ENCODE results near the gene ABCC3.

Gene ABCC3

DNA sequence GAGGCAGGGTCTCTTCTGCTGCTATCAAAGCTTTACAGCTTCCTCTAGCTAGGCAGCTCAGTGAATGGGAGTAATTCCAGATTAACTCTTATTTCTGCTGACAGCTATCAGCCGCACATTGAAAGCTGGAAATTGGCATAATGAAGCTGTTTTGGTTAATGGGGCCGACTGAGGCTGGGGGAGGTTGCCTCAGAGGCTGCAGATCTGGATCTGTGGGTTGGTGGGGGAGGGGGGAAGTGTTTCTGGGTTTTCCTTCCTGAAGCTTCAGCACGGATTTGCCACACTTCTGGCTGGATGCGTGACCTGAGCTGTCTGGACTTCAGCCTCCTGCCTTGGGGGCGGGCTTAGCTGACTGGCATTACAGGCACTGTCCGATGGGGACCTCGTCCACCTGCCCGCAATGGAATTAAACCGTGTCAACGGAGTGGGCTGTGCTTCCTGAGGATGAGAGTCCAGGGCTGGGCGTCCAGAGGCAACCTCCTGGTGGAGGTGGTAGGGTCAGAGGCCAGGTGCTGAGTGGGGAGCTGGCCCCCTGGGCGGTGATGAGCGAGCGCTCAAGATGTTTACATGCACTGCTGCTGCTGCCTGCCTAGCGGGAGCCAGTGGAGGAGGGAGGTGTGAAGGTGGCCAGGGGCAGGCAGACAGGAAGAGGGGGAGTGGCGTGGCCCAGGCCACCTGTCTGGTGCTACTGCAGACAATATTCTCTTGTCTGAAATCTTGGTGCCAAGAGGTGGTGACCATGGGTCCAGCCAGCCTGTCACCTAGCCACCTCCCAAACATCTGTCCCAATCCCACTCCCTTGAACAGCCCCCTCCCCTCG lies 6.7 kb upstream of the ABCC3 start:
- DNase-seq (ENCODE audit: low read depth) = no peak

DNA sequence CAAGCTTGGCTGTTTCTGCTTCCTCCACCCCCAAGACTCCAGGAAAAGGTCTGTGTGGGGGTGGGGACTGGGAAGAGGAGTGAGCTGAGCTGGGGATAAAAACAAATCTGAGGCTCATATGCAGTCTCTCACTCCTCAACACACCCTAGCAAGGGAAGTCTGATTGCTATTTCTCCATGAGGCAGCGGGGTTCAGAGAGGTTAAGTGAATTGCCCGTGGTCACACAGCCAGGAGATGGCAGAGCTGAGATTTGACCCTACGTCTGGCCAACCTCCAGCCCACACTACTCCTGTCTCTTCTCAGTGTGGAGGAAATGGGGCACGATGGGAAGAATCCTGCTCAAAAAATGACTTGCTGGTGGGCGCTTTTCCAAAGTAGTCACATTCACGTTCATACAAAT lies 4.8 kb upstream of the ABCC3 start:
- no peak for DNase-seq (ENCODE audit: low read depth)

GRCh38 chr17:50630524-50631194 lies 4.0 kb upstream of the ABCC3 start:
- DNase-seq (ENCODE audit: low read depth) = peak; percentile 52

- no peak for DNase-seq (ENCODE audit: low read depth)
Observed at GRCh38 chr17:50631195-50631907, 3.3 kb upstream of the ABCC3 start.

DNA sequence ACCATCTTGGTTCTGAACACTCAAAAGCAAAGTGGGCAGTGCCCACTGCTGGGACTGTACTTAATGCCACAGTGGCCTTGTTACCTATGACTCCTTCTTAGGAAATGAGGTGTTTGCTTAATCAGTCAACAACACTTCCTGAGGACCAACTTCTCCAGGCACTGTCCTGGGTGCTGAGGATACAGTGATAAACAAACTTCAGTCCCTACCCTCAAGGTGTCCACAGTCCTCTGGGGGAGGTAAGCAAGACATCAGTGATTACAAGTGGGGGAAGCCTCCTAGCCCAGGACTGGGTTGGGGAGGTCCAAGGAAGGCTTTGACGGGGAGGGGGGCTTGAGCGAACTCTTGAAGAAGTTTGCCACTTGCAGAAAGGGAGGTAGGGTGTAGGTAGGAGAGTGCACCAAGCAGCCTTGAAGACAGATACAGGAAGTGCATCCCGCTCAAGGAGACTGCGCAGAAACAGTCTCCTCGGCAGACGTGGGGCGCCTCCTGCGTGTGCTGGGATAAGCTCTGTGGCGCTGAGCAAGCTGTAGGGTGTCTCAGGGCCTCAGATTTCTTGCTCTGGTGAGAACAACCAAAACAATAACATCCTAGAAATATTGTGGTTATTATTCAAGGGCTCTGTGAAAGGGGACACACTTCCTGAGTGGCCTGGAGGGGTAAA lies 2.6 kb upstream of the ABCC3 start:
- no peak for DNase-seq (ENCODE audit: low read depth)

GRCh38 chr17:50632637-50633036 lies 2.0 kb upstream of the ABCC3 start:
- DNase-seq (ENCODE audit: low read depth) = no peak

DNA sequence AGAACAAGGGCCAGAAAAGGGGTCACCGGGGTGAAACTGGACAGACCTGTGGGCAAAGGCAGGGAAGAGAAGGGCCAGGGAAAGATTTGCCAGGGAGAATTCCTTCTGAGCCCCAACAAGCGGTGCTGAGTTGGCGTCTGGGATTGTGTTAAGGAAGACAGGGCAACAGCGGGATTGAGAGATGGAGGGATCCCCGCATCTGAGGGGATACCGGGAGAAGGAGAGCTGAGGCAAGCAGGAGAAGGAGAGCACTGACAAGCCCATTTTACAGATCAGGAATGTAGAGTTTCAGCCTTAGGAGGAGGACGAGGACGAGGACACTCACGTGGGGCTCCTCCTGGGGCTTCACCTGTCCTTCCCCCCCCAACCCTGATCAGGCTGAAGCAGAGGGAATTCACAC lies 998 bp upstream of the ABCC3 start:
- no peak for DNase-seq (ENCODE audit: low read depth)

- DNase-seq (ENCODE audit: low read depth) = no peak
Observed at GRCh38 chr17:50634915-50635731, 442 bp downstream of the ABCC3 start.

DNA sequence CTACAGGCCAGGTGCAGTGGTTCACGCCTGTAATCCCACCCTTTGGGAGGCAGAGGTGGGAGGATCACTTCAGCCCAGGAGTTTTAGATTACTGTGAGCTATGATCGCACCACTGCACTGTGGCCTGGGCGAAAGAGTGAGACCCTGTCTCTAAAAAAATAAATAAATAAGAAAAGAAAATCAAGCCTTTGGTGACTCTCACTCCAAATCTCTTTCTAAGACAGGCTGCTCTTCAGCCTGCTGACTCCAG lies 976 bp downstream of the ABCC3 start:
- DNase-seq (ENCODE audit: low read depth) = no peak

GRCh38 chr17:50635982-50636803 lies 1.5 kb downstream of the ABCC3 start:
- no peak for DNase-seq (ENCODE audit: low read depth)

DNA sequence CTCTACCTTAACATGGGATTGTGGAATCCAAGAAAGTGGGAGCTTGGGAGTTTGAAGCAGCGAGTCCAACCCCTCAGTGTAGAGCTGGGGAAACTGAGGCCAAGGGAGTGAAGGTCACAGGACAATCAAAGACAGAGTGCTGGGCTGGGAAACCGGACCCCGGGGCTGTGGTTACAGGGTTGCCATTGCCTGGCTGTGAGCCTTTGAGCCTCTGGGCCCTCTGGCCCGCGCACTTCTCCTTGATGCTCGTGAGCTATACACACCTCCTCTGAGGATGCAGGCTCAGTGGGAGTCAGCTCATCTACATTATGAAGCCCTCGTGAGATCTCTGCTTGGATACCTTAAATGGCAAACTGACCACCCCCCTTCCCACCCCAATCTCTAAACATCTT lies 2.1 kb downstream of the ABCC3 start:
- DNase-seq (ENCODE audit: low read depth) = no peak

GRCh38 chr17:50637829-50638605 lies 3.3 kb downstream of the ABCC3 start:
- no peak for DNase-seq (ENCODE audit: low read depth)

DNA sequence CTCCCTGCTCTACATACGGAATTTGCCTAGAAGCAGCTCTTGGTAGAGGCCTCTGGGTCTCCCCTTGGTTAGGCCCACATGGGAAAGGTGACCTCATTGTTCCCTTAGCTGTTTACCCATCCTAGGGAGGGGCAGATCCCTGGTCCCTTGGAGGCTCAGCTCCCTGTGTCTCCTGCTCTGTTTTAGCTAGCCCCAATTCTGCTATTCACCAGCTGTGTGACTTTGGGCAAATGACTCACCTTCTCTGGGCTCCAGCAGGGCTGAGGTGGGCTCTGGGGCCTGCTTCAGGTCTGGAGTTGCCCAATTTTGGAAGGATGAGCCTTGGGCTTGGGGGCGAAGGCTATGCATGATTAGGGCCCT lies 3.9 kb downstream of the ABCC3 start:
- no peak for DNase-seq (ENCODE audit: low read depth)

DNA sequence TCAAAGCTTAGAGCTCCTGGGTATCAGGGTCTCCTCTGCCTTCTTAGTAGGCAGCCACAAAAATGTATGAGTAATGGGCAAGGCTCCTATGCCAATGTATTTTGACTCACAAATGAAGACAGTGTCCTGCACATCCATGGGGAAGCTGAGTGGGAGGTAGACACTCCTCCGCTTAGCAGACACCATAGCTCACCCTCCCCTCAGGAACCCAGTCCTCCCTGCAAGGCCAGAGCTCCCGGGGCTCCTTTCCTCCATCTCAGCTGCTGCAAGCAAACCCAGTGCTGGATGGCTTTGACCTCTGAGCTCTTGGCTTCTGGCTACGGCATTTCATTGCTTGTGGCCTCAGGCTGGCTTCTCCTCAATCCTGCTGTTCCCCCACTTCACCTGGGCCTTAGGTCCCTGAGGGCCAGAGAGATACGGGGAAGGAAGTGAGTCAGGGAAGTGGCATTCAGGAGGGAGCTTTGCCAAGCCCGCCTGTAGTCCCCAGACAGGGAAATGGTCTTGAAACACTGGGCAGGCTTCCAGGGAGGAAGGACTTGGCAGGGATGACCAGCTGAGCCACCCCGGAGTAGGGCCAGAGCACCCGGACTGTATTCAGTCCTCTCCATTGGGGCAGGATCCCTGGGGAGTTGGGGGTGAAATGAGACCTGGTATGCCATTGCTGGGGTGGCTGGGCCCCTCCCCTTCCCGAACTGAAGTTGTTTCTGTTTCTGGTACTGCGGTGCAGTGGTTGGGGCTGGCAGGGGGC lies 4.5 kb downstream of the ABCC3 start:
- no peak for DNase-seq (ENCODE audit: low read depth)

DNA sequence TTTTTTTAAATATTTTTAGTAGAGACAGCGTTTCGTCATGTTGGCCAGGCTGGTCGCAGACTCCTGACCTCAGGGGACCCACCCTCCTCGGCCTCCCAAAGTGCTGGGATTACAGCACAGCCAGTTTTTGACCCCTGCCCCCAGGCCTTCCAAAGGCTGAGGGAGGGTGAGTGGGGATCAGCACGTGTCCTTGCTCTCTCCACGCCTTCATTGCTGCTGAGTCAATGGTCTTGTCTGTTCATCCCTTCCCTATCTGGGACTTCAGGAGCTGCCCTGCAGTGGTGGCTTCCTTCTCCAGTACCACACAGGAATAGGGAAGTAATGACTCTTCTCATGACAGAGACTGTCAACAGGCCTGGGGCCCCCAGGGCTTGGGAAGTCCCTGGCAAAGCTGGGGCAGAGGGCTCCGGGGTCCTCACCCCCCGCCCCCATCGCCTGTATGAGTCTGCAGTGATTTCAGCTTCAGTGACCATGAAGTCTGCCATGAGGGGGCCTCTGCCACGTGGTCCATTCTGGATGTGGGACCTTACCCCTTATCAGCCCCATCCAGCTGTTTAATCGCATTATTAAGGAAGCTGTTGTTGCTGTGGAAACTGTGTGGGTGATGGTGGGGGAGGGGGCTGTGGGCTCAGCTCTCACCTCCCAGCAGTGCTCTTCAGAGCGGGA lies 6.1 kb downstream of the ABCC3 start:
- DNase-seq (ENCODE audit: low read depth) = no peak

- DNase-seq (ENCODE audit: low read depth) = no peak
Observed at GRCh38 chr17:50641357-50641756, 6.7 kb downstream of the ABCC3 start.

DNA sequence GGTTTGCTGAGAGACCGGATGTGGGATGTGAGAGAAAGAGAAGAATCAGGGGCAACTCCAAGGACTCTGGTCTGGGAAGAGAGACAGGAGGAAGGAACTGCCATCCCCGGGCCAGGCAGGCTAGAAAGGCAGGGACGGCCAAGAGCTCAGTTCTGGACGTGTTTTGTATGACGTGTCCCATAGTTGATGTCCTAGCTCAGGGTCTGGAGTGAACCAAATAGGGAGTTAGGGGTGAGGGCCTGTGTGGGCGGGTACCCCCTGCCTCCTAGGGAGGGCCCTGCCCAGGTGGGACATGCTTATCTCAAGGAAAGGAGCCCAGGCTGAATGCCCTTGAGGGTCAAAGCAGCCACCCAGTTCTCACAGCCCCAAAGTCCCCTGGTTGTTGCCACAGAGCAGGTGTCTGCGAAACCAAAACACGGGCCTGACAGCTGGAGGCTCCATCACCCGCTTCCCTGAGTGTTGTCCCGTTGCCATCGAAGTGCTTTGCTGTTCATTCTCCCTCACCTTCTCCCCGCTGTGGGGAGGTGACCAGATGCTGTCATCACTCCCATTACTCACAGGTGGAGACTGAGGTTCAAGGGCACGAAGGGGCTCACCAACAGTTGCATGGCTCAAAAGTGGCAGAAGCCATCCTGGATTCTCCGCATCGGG lies 7.5 kb downstream of the ABCC3 start:
- no peak for DNase-seq (ENCODE audit: low read depth)

All from activated T-cell treated with anti-CD3 and anti-CD28 coated beads for 48 hours (primary cell).